HT1080 (cell line): ENCODE measurements around the gene NELFB. TPM values are rescaled to one million over a fixed set of nuclear protein-coding genes. Genes with fewer than 3 reads are reported as not detected.

Experiments used
- DNase-seq: peaks from one replicate; pipeline ENCODE4 v3.0.0-alpha.2; 2015; ENCODE audit warnings: low read depth
- total RNA-seq: library from RNA; depleted of rRNA; stranded (reverse); fragments of >200 nt; shearing (Covaris generic); gene quantifications from 2 replicates; pipeline ENCODE4 v1.2.3, GENCODE V29; 2014

NELFB gene
- total RNA-seq, 1 experiment from 2014 or later: 83.3 TPM

- DNase-seq: no peak
Observed at GRCh38 chr9:137313326-137313936, 58.3 kb downstream of the NELFB start.

- no peak for DNase-seq
Observed at GRCh38 chr9:137313956-137314560, 58.9 kb downstream of the NELFB start.

GRCh38 chr9:137314561-137315560, 59.7 kb downstream of the NELFB start:
- DNase-seq: no peak

GRCh38 chr9:137315581-137316011, 60.5 kb downstream of the NELFB start:
- DNase-seq: no peak

- no peak for DNase-seq
Observed at GRCh38 chr9:137316012-137316981, 61.2 kb downstream of the NELFB start.

- no peak for DNase-seq
Observed at GRCh38 chr9:137317021-137317717, 62.0 kb downstream of the NELFB start.

GRCh38 chr9:137317718-137318511, 62.8 kb downstream of the NELFB start:
- no peak for DNase-seq

GRCh38 chr9:137318602-137319001, 63.5 kb downstream of the NELFB start:
- no peak for DNase-seq

GRCh38 chr9:137319011-137319738, 64.0 kb downstream of the NELFB start:
- no peak for DNase-seq

- no peak for DNase-seq
Observed at GRCh38 chr9:137319739-137320551, 64.8 kb downstream of the NELFB start.

- no peak for DNase-seq
Observed at GRCh38 chr9:137320555-137321384, 65.6 kb downstream of the NELFB start.

GRCh38 chr9:137321726-137322361, 66.7 kb downstream of the NELFB start:
- DNase-seq: no peak
